ENCODE measurements around the gene RALGAPB. TPM values are rescaled to one million over a fixed set of nuclear protein-coding genes. Genes with fewer than 3 reads are reported as not detected.

RALGAPB gene
- total RNA-seq, 1 experiment from 2014 or later: 36.7 TPM

- TF ChIP-seq ERG (CRISPR knock-in tag; IDR thresholded peaks at IDR 0.05) (no peak), ZMAT4 (CRISPR knock-in tag; IDR thresholded peaks at IDR 0.05) (no peak), MXD4 (CRISPR knock-in tag; IDR thresholded peaks at IDR 0.05; ENCODE audit: borderline replicate concordance) (no peak), E2F5 (CRISPR knock-in tag; IDR thresholded peaks at IDR 0.05) (no peak), NR1H2 (CRISPR knock-in tag; IDR thresholded peaks at IDR 0.05) (no peak), ZNF532 (CRISPR knock-in tag; IDR thresholded peaks at IDR 0.05; ENCODE audit: borderline replicate concordance) (no peak)
These were observed 62.1 kb downstream of the RALGAPB start (continued) for GRCh38 chr20:38534756-38535155.

GRCh38 chr20:38536310-38536709 lies 63.7 kb downstream of the RALGAPB start:
- Mint-ChIP-seq H3K36me3 (peaks cover 60% of the 10 kb centered on the region), H3K9me3 (no peaks in the 10 kb centered on the region), H3K4me3 (no peak overlapping the region), H3K4me1 (no peaks in the 10 kb centered on the region), H3K27me3 (ENCODE audit: low read depth) (no peaks in the 10 kb centered on the region), H3K27ac (no peak overlapping the region)
- ChIA-PET CTCF (no interaction called here), POLR2A (no interaction called here)
- DNase-seq (ENCODE audit: low spot score): no peak
- no peak for ATAC-seq
- TF ChIP-seq FOXJ3 (CRISPR knock-in tag; IDR thresholded peaks at IDR 0.05; ENCODE audit: borderline replicate concordance) (no peak), ERG (CRISPR knock-in tag; IDR thresholded peaks at IDR 0.05) (no peak), SMAD3 (CRISPR knock-in tag; IDR thresholded peaks at IDR 0.05; ENCODE audit: borderline replicate concordance) (no peak), ATF2 (CRISPR knock-in tag; IDR thresholded peaks at IDR 0.05; ENCODE audit: borderline replicate concordance, low read depth) (no peak), E2F4 (CRISPR knock-in tag; IDR thresholded peaks at IDR 0.05; ENCODE audit: borderline replicate concordance, low read depth) (no peak), OVOL2 (CRISPR knock-in tag; IDR thresholded peaks at IDR 0.05; ENCODE audit: borderline replicate concordance) (no peak), E2F5 (CRISPR knock-in tag; IDR thresholded peaks at IDR 0.05) (no peak), ARID4B (CRISPR knock-in tag; IDR thresholded peaks at IDR 0.05; ENCODE audit: borderline replicate concordance) (no peak), ZNF532 (CRISPR knock-in tag; IDR thresholded peaks at IDR 0.05; ENCODE audit: borderline replicate concordance) (no peak), ZNF671 (CRISPR knock-in tag; IDR thresholded peaks at IDR 0.05) (no peak)
